Measurements from ENCODE around the gene RCBTB1. TPM values are rescaled to one million over a fixed set of nuclear protein-coding genes. Genes with fewer than 3 reads are reported as not detected.

RCBTB1 gene
- total RNA-seq, 1 donor from 2014 or later, result 2.0 TPM

GRCh38 chr13:49545661-49546060 lies 39.7 kb downstream of the RCBTB1 start:
- H3K27ac ChIP-seq, result no peak overlapping the region
- H3K4me3 ChIP-seq, result no peak overlapping the region
- H3K36me3 ChIP-seq, result peaks cover 22 to 31% of the 10 kb centered on the region in 2 donors
- no peaks in the 10 kb centered on the region for H3K27me3 ChIP-seq
- no peaks in the 10 kb centered on the region for H3K9me3 ChIP-seq
- no peaks in the 10 kb centered on the region for H3K4me1 ChIP-seq
- no peak for TF ChIP-seq CTCF (IDR thresholded peaks at IDR 0.05)
- DNase-seq (ENCODE audit: low spot score in 2 of 2), result no peak
- intact Hi-C loops (cut with DNase I), result no loop called here

- Histone ChIP-seq H3K9me3 (no peaks in the 10 kb centered on the region), H3K4me1 (no peaks in the 10 kb centered on the region), H3K36me3 (peaks cover 29 to 43% of the 10 kb centered on the region in 2 donors), H3K4me3 (no peak overlapping the region), H3K27me3 (no peaks in the 10 kb centered on the region), H3K27ac (no peak overlapping the region)
- TF ChIP-seq CTCF (IDR thresholded peaks at IDR 0.05), result no peak
- no peak for DNase-seq (ENCODE audit: low spot score in 2 of 2)
- intact Hi-C loops (cut with DNase I), result no loop called here
Observed at GRCh38 chr13:49543656-49544055, 41.7 kb downstream of the RCBTB1 start.

- no peak for DNase-seq (ENCODE audit: low spot score in 2 of 2)
- H3K9me3 ChIP-seq, result no peaks in the 10 kb centered on the region
- no peaks in the 10 kb centered on the region for H3K4me1 ChIP-seq
- peaks cover 25 to 28% of the 10 kb centered on the region in 2 donors for H3K36me3 ChIP-seq
- no peak overlapping the region for H3K4me3 ChIP-seq
- no peak overlapping the region for H3K27ac ChIP-seq
- no peak for TF ChIP-seq CTCF (IDR thresholded peaks at IDR 0.05)
- H3K27me3 ChIP-seq, result no peaks in the 10 kb centered on the region
- intact Hi-C loops (cut with DNase I), result no loop called here
Observed at GRCh38 chr13:49540552-49540951, 44.8 kb downstream of the RCBTB1 start.

- Histone ChIP-seq H3K36me3 (peaks cover 25 to 28% of the 10 kb centered on the region in 2 donors), H3K4me1 (no peaks in the 10 kb centered on the region), H3K27ac (no peak overlapping the region), H3K9me3 (no peaks in the 10 kb centered on the region), H3K27me3 (no peaks in the 10 kb centered on the region), H3K4me3 (no peak overlapping the region)
- intact Hi-C loops (cut with DNase I), result no loop called here
- no peak for TF ChIP-seq CTCF (IDR thresholded peaks at IDR 0.05)
- no peak for DNase-seq (ENCODE audit: low spot score in 2 of 2)
Observed at GRCh38 chr13:49539746-49540145, 45.6 kb downstream of the RCBTB1 start.

GRCh38 chr13:49539313-49539712 lies 46.0 kb downstream of the RCBTB1 start:
- no peaks in the 10 kb centered on the region for H3K4me1 ChIP-seq
- H3K27me3 ChIP-seq, result no peaks in the 10 kb centered on the region
- H3K27ac ChIP-seq, result no peak overlapping the region
- DNase-seq (ENCODE audit: low spot score in 2 of 2), result no peak
- H3K4me3 ChIP-seq, result no peak overlapping the region
- TF ChIP-seq CTCF (IDR thresholded peaks at IDR 0.05), result no peak
- intact Hi-C loops (cut with DNase I), result no loop called here
- no peaks in the 10 kb centered on the region for H3K9me3 ChIP-seq
- H3K36me3 ChIP-seq, result peaks cover 24 to 25% of the 10 kb centered on the region in 2 donors

GRCh38 chr13:49538404-49538803 lies 47.0 kb downstream of the RCBTB1 start:
- intact Hi-C loops (cut with DNase I), result no loop called here
- no peak overlapping the region for H3K4me3 ChIP-seq
- no peak overlapping the region for H3K27ac ChIP-seq
- no peaks in the 10 kb centered on the region for H3K27me3 ChIP-seq
- H3K9me3 ChIP-seq, result no peaks in the 10 kb centered on the region
- no peak for DNase-seq (ENCODE audit: low spot score in 2 of 2)
- H3K36me3 ChIP-seq, result peaks cover 16 to 22% of the 10 kb centered on the region in 2 donors
- peaks cover 0 to 3% of the 10 kb centered on the region in 2 donors for H3K4me1 ChIP-seq
- TF ChIP-seq CTCF (IDR thresholded peaks at IDR 0.05), result no peak
